HAP-1 (cell line): ENCODE data around the gene POLDIP2.

Experiments
- DNase-seq, 2 experiments: peaks; one replicate each; pipeline ENCODE4 v3.0.0-alpha.2; 2016 to 2020; ENCODE audit warnings: low spot score in 2 of 2
- H3K27me3 ChIP-seq: fragments of 250-450 bp; sonication (Bioruptor Pico); 2 replicates; pipeline ENCODE4 v1.5.1; 2020; ENCODE audit warnings: low read depth, mild to moderate bottlenecking, moderate library complexity
- H3K36me3 ChIP-seq: fragments of 250-450 bp; sonication (Bioruptor Pico); replicated peaks from 2 replicates; pipeline ENCODE4 v1.5.1; 2020; ENCODE audit warnings: mild to moderate bottlenecking
- H3K4me1 ChIP-seq: fragments of 250-450 bp; sonication (Bioruptor Pico); 2 replicates; pipeline ENCODE4 v1.5.1; 2020; ENCODE audit warnings: mild to moderate bottlenecking
- H3K4me3 ChIP-seq: fragments of 250-450 bp; sonication (Bioruptor Pico); 2 replicates; pipeline ENCODE4 v1.5.1; 2020; ENCODE audit warnings: mild to moderate bottlenecking, moderate library complexity
- H3K9me3 ChIP-seq: fragments of 250-450 bp; sonication (Bioruptor Pico); 2 replicates; pipeline ENCODE4 v1.5.1; 2020; ENCODE audit warnings: mild to moderate bottlenecking, moderate library complexity
- in situ Hi-C: fragments of 300-500 bp; cut with MboI; formaldehyde crosslinking; loops from 3 replicates; pipeline ENCODE4 v1.14.3; 2020; ENCODE audit warnings: low sequenced_read_pairs, inconsistent platforms, mixed read lengths

The POLDIP2 gene

GRCh38 chr17:28368306-28368831 lies 11.0 kb upstream of the POLDIP2 start:
- in situ Hi-C loops = no loop called here
- Histone ChIP-seq H3K9me3 (no peaks in the 10 kb centered on the region), H3K4me3 (no peak overlapping the region), H3K27me3 (no peaks in the 10 kb centered on the region), H3K36me3 (no peaks in the 10 kb centered on the region; the same call in 1 of the 2 replicates), H3K4me1 (no peaks in the 10 kb centered on the region; the same call in 1 of the 2 replicates)
- DNase-seq = no peak

- H3K4me3 ChIP-seq = no peak overlapping the region
- H3K9me3 ChIP-seq = no peaks in the 10 kb centered on the region
- no peaks in the 10 kb centered on the region; the same call in 1 of the 2 replicates for H3K4me1 ChIP-seq
- no peaks in the 10 kb centered on the region; the same call in 1 of the 2 replicates for H3K36me3 ChIP-seq
- H3K27me3 ChIP-seq = no peaks in the 10 kb centered on the region
- DNase-seq = no peak
- in situ Hi-C loops = no loop called here
Observed at GRCh38 chr17:28367641-28368305, 10.4 kb upstream of the POLDIP2 start.

GRCh38 chr17:28366605-28367004 lies 9.3 kb upstream of the POLDIP2 start:
- Histone ChIP-seq H3K36me3 (peaks cover 2% of the 10 kb centered on the region; the same call in 1 of the 2 replicates), H3K9me3 (no peaks in the 10 kb centered on the region), H3K4me3 (no peak overlapping the region), H3K4me1 (no peaks in the 10 kb centered on the region; the same call in 1 of the 2 replicates), H3K27me3 (no peaks in the 10 kb centered on the region)
- DNase-seq = no peak
- in situ Hi-C loops = no loop called here

GRCh38 chr17:28365487-28365886 lies 8.2 kb upstream of the POLDIP2 start:
- H3K27me3 ChIP-seq = no peaks in the 10 kb centered on the region
- H3K36me3 ChIP-seq = peaks cover 13% of the 10 kb centered on the region
- no peaks in the 10 kb centered on the region for H3K9me3 ChIP-seq
- H3K4me3 ChIP-seq = no peak overlapping the region
- H3K4me1 ChIP-seq = no peaks in the 10 kb centered on the region
- no peak for DNase-seq
- in situ Hi-C loops = no loop called here

GRCh38 chr17:28364665-28365363 lies 7.5 kb upstream of the POLDIP2 start, which contains the start of gene SEBOX:
SEBOX (minus strand) TSS chr17:28365199; CDS start chr17:28365151, 48 bp downstream.
- Histone ChIP-seq H3K36me3 (peaks cover 18% of the 10 kb centered on the region), H3K27me3 (no peaks in the 10 kb centered on the region), H3K9me3 (no peaks in the 10 kb centered on the region), H3K4me3 (no peak within 1 kb of the TSS), H3K4me1 (no peaks in the 10 kb centered on the region)
- no peak for DNase-seq
- in situ Hi-C loops = no loop called here

GRCh38 chr17:28363776-28364650 lies 6.7 kb upstream of the POLDIP2 start:
- in situ Hi-C loops = no loop called here
- no peaks in the 10 kb centered on the region for H3K27me3 ChIP-seq
- peaks cover 24% of the 10 kb centered on the region for H3K36me3 ChIP-seq
- no peak overlapping the region for H3K4me3 ChIP-seq
- no peak for DNase-seq
- H3K4me1 ChIP-seq = no peaks in the 10 kb centered on the region
- no peaks in the 10 kb centered on the region for H3K9me3 ChIP-seq

- no peaks in the 10 kb centered on the region for H3K9me3 ChIP-seq
- in situ Hi-C loops = no loop called here
- H3K4me1 ChIP-seq = peaks cover 5% of the 10 kb centered on the region
- H3K36me3 ChIP-seq = peaks cover 24% of the 10 kb centered on the region
- H3K27me3 ChIP-seq = no peaks in the 10 kb centered on the region
- H3K4me3 ChIP-seq = no peak overlapping the region
- no peak for DNase-seq
Observed at GRCh38 chr17:28363186-28363585, 5.9 kb upstream of the POLDIP2 start.

- peak overlapping the region; percentile 90 for H3K4me3 ChIP-seq
- H3K4me1 ChIP-seq = peaks cover 17% of the 10 kb centered on the region
- peaks cover 46% of the 10 kb centered on the region for H3K36me3 ChIP-seq
- H3K9me3 ChIP-seq = no peaks in the 10 kb centered on the region
- in situ Hi-C loops = loop anchor here (5.0 kb wide), 1 partner anchor 36 kb away; no protein-coding TSS in a partner anchor
- H3K27me3 ChIP-seq = no peaks in the 10 kb centered on the region
- no peak for DNase-seq
Observed at GRCh38 chr17:28357901-28358197, 522 bp upstream of the POLDIP2 start.

GRCh38 chr17:28350271-28350670 lies 7.1 kb downstream of the POLDIP2 start:
- no peak for DNase-seq
- in situ Hi-C loops = no loop called here
- peaks cover 90% of the 10 kb centered on the region for H3K36me3 ChIP-seq

GRCh38 chr17:28348979-28349378 lies 8.3 kb downstream of the POLDIP2 start:
- DNase-seq = no peak
- Histone ChIP-seq H3K36me3 (peaks cover 78% of the 10 kb centered on the region), H3K4me1 (no peaks in the 10 kb centered on the region), H3K9me3 (no peaks in the 10 kb centered on the region), H3K4me3 (no peak overlapping the region), H3K27me3 (no peaks in the 10 kb centered on the region)
- in situ Hi-C loops = no loop called here

More at GRCh38 chr17:28350271-28350670, 7.1 kb downstream of the POLDIP2 start:
- Histone ChIP-seq H3K9me3 (no peaks in the 10 kb centered on the region), H3K4me3 (no peak overlapping the region), H3K4me1 (no peaks in the 10 kb centered on the region), H3K27me3 (no peaks in the 10 kb centered on the region)

GRCh38 chr17:28347261-28347891 lies 10.0 kb downstream of the POLDIP2 start:
- in situ Hi-C loops = no loop called here
- no peaks in the 10 kb centered on the region for H3K27me3 ChIP-seq
- no peaks in the 10 kb centered on the region for H3K9me3 ChIP-seq
- peaks cover 68% of the 10 kb centered on the region for H3K36me3 ChIP-seq
- DNase-seq = no peak
- no peaks in the 10 kb centered on the region for H3K4me1 ChIP-seq
- no peak overlapping the region for H3K4me3 ChIP-seq

- Histone ChIP-seq H3K4me3 (no peak overlapping the region), H3K27me3 (no peaks in the 10 kb centered on the region), H3K36me3 (peaks cover 71% of the 10 kb centered on the region), H3K9me3 (no peaks in the 10 kb centered on the region), H3K4me1 (no peaks in the 10 kb centered on the region)
- in situ Hi-C loops = no loop called here
- no peak for DNase-seq
Observed at GRCh38 chr17:28346746-28347246, 10.5 kb downstream of the POLDIP2 start.

- Histone ChIP-seq H3K9me3 (no peaks in the 10 kb centered on the region), H3K4me3 (no peak overlapping the region), H3K4me1 (no peaks in the 10 kb centered on the region), H3K27me3 (no peaks in the 10 kb centered on the region), H3K36me3 (peaks cover 71% of the 10 kb centered on the region)
- in situ Hi-C loops = no loop called here
- no peak for DNase-seq
Observed at GRCh38 chr17:28346199-28346580, 11.1 kb downstream of the POLDIP2 start.
